Fibroblast of lung (primary cell): ENCODE data around the gene BTBD16.

Experiments
- CTCF ChIP-seq, 2 donors: IDR thresholded peaks in 1 of 2; conservative IDR thresholded peaks in 1 of 2; 1 replicate in 1 of 2; 2 replicates in 1 of 2; pipeline ENCODE4 v1.5.1; 2011 to 2012; ENCODE audit warnings: low read length in 2 of 2, control low read depth in 1 of 2, inconsistent platforms in 1 of 2, low read depth in 1 of 2, mild to moderate bottlenecking in 1 of 2
- EZH2 ChIP-seq: IDR thresholded peaks from 2 replicates; pipeline ENCODE4 v1.5.1; 2012; ENCODE audit warnings: low read length, control low read depth, mild to moderate bottlenecking; ENCODE audit errors: missing control alignments

DNA sequence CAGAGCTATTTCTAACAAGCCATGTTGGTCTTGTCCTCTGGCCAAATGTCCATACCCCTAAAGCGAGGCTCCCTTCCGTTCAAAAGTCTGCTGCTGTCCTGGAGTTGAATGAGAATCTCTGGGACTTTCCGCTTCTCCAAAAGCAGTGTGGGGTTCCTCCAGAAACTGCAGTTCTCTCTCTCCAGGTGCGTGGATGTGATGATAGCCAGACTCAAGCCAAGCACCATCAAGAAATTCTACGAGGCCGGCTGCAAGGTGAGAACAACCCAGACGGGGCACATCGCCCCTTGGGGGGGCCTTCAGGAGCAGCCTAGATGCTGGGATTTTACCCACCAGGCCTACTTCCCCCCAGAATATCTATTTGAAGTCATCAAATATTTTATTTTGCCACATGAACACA, 26.5 kb downstream of the BTBD16 start:
- no peak for TF ChIP-seq CTCF (conservative IDR thresholded peaks at IDR 0.05 in 1 of 2, IDR thresholded peaks at IDR 0.05 in 1 of 2; ENCODE audit: low read depth in 1 of 2, low read length in 2 of 2)
- no peak for TF ChIP-seq EZH2
